Measurements from ENCODE around the gene CCL24.
"Not testable (repeated sequence)": the region's sequence is repeated elsewhere in the genome, so short reads cannot be mapped to it uniquely, and the experiment has no call there.

Gene CCL24

DNA sequence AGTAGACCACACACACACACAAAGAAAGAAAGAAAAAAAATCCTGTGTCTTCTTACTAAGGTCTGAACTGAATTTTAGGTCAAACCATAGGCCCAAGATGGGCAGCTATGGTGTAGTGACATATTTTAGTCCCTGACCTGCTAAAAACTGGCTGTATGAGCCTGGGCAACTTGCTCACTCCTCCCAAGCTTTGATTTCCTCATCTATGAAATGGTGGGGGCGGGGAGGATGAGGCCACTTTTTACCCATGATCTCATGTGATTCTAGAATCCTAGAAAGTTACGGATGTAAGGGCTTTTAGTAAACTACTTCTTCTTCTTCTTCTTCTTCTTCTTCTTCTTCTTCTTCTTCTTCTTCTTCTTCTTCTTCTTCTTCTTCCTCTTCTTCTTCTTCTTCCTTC lies 6.1 kb upstream of the CCL24 start:
- DNase-seq (ENCODE audit: low read depth) = no peak

DNA sequence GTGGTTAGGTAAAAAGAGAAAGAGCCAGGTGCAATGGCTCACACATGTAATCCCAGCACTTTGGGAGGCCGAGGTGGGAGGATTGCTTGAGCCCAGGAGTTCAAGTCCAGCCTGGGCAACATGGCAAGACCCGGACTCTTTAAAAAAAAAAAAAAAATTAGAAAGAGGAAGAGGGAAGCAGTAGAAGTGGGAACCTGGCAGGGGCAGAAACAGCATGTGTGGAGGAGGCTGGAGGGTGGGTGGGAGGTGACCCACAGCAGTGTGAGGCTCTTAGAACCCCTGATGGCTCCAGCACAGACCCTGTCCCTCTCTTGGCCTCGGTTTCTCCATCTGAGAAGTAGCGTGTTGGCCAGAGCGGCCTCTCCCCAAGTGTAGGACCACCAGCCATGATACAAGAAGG lies 4.9 kb upstream of the CCL24 start:
- DNase-seq (ENCODE audit: low read depth) = no peak

DNA sequence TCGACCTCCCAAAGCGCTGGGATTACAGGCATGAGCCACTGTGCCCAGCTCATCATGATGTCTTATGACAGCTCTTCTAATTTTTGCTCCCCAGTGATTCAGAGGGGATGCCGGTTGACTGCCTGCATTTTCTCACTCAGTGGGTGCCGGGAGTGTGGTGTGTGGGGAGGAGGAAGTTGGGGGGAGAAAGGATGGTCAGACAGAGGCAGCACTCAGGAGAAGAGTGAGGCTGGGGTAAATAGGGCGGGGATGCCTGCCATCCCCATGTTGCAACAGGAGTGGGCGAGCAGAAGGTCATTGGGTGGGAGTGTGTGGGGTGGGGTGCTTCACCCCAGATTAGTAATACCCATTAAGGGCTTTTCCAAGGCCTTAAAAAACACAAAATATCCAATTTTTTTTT lies 3.5 kb upstream of the CCL24 start:
- no peak for DNase-seq (ENCODE audit: low read depth)

DNA sequence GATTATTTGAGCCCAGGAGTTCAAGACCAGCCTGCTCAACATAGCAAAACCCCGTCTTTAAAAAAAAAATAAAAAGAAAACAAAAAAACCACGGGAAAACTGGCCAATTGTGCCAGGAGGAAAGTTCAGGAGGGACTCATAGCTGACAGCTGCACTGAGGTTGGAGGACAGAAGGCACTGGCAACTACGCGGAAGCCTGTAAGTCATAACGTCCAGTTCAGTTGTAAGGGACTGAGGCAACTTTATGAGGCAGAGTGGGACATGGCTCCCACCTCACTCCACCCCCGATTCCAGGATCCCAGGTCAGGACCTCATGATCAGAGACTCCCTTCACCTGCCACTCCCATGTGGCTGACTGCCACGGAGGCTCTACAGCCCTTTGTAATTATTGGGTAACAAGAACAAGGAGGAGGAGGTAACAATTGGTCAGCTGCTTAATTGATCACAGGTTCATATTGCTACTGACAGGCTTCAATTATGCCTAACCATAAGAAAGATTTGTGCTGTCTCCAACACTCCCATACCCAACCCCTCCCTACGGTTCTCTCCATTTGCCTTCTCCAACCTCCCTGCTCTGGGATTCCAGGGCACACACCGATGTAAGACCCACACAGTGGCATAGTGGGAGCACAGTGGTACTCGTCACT lies 1.9 kb upstream of the CCL24 start:
- no peak for DNase-seq (ENCODE audit: low read depth)

DNA sequence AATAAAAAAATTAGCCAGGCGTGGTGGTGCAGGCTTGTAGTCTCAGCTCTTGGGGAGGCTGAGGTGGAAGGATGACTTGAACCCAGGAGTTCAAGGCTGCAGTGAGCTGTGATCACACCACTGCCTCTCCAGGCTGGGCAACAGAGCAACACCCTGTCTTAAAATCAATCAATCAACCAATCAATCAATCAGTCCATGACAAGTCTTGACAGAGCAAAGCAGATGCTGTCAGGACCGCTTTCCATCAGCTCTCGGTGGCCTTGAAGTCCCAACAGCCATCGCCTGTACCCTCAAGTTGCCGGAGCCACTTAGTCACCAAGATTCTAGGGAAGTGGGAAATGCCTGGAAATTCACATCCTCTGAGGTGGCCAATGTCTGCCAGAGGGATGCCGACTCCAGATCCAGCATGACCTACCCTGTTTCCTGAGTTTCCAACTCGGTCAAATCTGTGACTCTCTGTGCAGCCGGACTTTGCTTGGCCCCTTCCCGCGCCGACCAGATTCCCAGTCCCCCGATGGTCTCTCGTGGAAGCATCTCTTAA lies 871 bp upstream of the CCL24 start:
- DNase-seq (ENCODE audit: low read depth) = no peak

DNA sequence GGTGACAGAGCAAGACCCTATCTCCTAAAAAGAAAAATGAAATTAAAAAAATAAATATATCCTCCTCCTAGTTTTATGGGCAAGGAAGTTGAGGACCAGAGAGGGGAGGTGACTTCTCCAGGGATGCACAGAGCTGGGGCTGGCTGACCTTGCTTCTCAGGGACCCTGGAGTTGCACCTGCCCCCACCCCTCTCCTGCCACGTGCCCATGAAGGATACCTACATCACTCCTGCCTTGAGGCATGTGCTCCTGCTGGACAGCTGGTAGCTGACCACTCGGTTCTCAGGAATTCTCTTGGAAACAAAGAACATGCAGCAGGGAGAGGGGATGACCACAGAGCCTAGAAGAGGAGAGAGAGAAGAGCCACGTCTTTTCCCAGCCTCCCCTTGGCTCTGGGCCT lies 522 bp downstream of the CCL24 start:
- DNase-seq (ENCODE audit: low read depth) = no peak

DNA sequence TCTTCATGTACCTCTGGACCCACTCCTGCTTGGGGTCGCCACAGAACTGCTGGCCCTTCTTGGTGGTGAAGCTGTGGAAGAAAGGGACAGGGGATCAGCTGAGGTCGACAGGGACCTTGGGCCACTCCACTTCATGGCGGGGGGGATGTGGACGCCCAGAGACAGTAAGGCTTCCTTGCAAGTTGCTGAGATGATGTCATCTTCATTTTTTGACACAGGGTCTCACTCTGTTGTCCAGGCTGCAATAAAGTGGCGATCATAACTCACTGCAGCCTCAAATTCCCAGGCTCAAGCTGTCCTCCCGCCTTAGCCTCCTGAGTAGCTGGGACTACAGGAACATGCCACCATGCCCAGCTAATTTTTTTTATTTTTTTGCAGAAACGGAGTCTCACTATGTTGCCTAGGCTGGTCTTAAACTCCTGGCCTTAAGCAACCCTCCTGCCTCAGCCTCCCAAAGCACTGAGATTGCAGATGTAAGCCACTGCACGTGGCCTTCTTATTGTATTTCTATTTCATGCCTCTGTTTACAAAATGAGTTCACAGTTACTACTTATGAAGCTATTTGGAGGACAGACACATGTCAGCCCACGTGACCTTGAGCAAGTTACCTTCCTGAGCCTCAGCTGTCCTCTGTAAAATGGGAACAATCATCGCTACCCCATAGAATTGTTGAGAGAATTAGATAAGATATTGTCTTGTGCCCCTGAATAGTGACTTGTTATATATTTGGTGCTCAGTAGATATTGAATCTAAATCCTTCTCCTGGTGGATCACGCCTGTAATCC lies 1.5 kb downstream of the CCL24 start:
- DNase-seq (ENCODE audit: low read depth) = no peak

DNA sequence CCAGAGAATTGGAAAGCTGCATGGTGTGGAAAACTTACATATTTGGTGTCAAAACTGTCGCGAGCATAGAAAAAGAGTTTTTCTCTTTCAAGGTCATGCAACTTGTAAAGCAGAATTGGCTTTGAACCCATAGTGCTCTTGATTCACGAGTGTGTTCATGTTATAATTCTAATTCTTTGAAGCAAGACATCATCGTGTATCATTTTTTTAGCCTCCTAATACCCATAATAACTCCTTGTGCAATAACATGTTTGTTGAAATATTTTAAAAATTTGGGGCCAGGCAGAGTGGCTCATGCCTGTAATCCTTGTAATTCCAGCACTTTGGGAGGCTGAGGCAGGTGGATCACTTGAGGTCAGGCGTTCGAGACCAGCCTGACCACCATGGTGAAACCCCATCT lies 4.2 kb downstream of the CCL24 start:
- no peak for DNase-seq (ENCODE audit: low read depth)

DNA sequence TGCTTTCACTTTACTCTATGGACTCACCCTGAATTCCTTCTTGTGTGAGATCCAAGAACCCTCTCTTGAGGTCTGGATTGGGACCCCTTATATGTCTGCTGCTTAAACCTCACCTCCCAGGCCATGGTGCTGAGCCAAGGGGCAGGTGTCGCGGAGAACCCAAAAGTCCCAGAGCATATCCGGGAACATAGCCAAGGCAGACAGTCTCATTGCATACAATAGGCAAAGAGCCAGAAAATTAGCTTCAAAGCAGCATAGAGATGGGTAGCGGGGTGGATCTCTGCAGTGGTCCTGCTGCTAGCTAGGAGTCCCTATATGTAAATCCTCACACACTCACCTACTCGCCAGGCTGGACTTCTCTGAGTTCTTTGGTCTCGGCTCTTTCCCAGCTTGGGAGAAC lies 5.5 kb downstream of the CCL24 start:
- no peak for DNase-seq (ENCODE audit: low read depth)

DNA sequence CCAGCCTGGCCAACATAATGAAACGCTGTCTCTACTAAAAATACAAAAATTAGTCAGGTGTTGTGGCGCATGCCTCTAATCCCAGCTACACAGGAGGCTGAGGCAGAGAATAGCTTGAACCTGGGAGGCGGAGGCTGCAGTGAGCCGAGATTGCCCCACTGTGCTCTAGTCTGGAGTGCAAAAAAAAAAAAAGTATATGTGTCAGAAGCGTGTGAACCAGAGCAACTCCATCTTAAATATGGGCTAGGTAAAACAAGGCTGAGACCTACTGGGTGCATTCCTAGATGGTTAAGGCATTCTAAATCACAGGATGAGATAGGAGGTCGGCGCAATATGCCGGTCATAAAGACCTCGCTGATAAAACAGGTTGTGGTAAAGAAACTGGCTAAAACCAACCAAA lies 6.2 kb downstream of the CCL24 start:
- DNase-seq (ENCODE audit: low read depth) = no peak

DNA sequence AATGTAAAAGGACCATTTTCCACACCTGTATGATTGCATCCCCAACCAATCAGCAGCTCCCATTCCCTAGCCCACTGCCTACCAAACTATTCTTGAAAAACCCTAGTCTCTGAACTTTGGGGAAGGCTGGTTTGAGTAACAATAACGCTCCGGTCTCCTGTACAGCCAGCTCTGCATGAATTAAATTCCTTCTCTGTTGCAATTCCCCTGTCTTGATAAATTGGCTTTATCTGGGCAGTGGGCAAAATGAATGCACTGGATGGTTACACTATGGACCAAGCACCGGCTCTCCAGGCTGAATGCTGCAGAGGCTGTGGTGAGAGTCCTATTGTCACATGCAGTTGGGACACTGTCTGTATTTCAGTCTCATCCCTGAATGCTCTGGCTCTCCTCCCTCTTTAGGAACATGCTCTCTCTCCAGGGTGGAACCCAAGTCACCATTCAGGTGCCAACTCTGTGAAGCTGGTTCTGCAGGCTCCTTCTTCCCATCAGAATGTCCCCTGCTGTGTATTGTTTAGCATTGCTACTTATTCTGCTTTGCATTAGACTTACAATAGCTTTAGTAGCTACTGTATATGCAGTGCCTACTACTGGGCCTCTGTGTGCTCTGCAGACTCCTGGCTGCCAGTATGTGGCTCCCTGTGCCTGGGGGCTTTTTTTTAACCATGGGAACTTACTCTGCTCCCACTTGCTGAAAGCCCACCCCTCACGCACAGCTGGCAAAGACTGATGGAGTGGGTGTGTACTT lies 6.9 kb downstream of the CCL24 start:
- no peak for DNase-seq (ENCODE audit: low read depth)

DNA sequence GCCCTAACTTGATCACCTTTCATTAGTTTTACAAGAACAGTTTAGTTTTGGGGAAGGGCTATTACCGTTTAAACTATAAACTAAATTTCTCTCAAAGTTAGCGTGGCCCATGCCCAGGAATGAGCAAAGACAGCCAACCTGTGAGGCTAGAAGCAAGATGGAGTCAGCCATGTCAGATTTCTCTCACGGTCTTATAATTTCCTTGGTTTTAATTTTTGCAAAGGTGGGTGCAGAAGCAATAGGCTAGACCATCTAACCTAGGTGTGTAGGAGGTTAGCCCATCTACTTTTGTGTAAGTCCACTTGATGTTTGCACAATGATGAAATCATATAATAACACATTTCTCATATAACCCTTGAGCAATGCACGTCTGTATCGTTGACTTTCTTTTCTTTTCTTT lies 8.9 kb downstream of the CCL24 start:
- no peak for DNase-seq (ENCODE audit: low read depth)

DNA sequence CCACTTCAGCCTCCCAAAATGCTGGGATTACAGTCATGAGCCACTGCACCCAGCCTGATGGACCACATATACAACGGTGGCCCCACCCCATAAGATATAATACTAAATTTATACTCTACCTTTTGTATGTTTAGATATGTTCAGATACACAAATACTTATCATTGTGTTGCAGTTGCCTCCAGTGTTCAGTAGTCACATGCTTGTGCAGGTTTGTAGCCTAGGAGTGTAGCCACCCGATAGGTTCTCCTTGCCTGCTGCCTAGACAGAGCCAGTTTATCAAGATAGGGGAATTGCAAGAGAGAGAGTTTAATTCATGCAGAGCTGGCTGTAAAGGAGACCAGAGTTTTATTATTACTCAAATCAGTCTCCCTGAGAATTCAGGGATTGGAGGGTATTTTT lies 9.6 kb downstream of the CCL24 start:
- no peak for DNase-seq (ENCODE audit: low read depth)

DNA sequence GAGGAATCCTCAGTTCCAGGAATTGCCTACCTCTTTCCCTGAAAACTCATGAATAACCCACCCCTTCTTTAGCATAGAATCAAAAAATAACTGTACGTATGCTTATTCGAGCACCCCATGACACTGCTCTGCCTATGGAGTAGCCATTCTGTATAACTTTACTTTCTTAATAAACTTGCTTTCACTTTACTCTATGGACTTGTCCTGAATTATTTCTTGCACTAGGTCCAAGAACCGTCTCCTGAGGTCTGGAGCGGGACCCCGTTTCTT lies 11.1 kb downstream of the CCL24 start:
- no peak for DNase-seq (ENCODE audit: low read depth)

DNA sequence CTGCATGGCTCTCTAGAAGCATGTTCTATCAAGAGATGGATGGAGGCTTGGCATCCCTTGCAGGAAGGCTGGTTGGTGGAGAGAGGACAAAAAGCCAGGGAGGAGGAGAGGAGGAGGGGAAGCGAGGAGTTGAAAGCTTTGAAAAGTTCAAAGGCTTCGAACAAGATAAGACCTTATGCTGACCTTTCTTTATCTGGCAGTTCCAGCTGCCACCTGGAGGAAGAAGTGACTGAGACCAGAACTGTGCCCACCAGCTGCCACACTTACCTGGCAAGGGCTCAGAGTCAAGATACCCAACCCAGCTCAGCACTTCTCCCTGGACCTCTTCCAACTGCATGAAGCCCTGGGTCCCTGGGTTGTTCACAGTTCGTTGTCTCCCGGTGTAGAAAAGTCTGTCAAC lies 14.8 kb downstream of the CCL24 start:
- DNase-seq (ENCODE audit: low read depth) = no peak

DNA sequence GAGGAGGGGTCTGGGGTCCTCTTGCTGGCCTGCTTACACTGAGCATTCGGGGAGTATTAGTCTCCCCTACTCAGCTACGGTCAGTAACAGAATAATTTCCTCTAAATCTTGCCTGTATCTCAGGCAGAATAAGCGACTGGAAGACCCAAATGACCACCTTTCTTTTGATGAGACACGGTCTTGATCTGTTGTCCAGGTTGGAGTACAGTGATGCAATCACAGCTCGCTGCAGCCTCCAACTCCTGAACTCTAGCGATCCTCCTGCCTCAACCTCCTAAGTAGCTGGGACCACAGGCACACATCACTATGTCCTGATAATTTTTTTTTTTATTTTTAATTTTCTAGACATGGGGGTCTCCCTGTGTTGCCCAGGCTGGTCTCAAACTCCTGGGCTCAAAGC lies 17.2 kb downstream of the CCL24 start:
- DNase-seq (ENCODE audit: low read depth) = no peak

DNA sequence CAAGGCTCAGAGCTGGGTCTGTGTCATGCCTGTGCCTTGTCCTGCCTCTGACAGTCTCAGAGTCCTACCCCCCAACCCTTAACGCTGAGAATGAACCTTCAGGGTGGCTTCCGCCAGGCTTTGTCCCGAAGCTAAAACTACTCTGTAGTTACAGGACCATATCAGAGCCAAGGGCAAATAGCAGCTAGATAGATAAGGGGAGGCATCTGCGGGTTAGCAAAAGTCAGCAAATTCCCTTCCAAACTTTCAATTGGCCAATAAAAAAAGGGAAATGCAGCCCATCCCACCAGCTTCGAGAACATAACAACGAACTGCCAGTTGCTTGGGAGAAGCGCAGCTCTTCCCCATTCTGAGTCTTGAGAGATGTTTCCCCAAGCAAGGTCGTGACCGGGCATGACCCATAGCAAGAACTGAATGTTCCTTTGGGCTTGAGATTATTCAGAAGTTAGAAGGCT lies 17.7 kb downstream of the CCL24 start:
- DNase-seq (ENCODE audit: low read depth) = no peak

DNA sequence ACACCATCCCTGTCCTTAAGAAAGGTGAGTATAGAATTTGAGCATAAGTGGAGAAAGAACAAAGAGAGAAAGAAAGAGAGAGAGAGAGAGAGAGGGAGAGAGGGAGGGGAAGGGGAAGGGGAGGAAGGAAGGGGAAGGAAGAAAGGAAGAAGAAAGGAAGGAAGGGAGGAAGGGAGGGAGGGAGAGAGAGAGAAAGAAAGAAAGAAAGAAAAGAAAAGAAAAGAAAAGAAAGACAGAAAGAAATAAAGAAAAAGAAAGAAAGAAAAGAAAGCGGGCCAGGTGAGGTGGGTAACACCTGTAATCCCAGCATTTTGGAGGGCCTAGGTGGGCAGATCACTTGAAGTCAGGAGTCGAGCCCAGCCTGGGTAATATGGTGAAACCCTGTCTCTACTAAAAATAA lies 19.9 kb downstream of the CCL24 start:
- DNase-seq (ENCODE audit: low read depth) = no peak

DNA sequence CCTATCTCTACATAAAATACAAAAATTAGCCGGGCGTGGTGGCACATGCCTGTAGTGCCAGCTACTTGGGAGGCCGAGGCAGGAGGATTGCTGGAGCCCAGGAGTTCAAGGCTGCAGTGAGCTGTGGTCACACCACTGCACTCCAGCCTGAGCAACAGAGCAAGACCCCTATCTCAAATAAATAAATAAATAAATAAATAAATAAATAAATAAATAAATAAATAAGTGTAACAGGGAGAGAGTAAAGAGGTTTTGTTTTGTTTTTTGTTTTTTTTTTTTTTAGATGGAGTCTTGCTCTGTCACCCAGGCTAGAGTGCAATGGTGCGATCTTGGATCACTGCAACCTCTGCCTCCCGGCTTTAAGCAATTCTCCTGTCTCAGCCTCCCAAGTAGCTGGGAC lies 21.0 kb downstream of the CCL24 start:
- not testable (repeated sequence) for DNase-seq (ENCODE audit: low read depth)

DNA sequence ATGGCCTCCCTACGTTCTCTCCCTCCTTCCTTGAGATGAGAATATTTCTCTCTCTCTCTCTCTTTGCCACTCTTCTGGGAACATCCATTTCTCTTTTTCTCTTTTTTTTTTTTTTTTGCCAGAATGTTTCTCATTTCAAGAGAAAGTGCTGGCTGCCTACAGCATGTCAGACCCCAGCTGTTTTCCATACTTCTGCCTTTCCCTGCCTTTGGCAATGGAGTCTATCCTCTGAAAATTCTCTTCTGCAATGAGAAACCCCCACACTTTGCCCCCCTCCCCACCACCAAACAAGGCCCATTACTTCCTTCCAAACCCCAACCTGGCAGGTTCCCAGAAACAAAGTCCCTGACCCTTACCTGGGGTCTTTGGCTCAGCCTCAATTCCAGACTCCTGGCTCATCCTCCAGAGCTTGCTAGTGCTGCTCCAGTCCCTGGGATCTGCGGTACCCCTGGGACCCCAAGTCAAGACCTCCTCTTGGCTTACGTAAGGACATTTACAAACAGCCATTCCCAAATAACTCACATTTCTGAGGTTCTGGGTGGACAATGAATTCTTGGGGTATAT lies 24.2 kb downstream of the CCL24 start:
- no peak for DNase-seq (ENCODE audit: low read depth)

DNA sequence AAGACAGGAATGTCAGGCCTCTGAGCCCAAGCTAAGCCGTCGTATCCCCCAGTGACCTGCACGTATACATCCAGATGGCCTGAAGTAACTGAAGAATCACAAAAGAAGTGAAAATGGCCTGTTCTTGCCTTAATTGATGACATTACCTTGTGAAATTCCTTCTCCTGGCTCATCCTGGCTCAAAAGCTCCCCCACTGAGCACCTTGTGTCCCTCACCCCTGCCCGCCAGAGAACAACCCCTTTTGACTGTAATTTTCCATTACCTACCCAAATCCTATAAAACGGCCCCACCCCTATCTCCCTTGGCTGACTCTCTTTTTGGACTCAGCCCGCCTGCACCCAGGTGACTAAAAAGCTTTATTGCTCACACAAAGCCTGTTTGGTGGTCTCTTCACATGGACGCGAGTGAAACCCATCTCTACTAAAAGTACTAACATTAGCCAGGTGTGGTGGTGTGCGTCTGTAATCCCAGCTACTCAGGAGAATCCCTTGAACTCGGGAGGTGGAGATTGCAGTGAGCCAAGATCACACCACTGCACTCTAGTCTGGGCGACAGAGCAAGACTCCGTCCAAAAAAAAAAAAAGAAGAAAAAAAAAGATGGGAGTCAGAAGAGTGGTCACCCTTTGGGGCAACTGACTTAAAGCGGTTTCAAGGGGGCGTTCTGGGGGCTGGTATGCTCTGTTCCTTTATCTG lies 25.3 kb downstream of the CCL24 start:
- DNase-seq (ENCODE audit: low read depth) = not testable (repeated sequence)

DNA sequence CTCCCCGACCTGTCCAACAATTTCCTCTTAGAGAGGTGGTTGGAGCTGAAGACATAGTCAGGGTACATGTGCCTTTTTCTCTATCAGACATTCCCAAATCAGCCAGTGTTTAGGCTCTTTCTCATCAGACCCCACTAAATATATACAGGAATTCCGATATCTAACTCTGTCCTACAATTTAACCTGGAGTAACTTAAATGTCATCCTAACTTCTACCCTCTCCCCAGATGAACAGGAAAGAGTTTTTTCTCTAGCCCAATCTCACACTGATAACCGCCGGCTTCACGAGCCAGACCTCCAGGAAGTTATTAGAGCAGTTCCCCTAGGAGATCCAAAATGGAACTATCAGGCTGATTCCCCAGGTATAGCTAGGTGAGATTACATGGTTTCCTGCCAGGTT lies 30.5 kb downstream of the CCL24 start:
- DNase-seq (ENCODE audit: low read depth) = not testable (repeated sequence)
